SU-DHL-6 (cell line): Measurements from ENCODE around the gene PTGER4.

ENCODE experiments used
- H2AFZ ChIP-seq: fragments of 200-600 bp; sonication (generic); 2 replicates; pipeline ENCODE4 v1.6.1; 2014; ENCODE audit warnings: low read depth, mild to moderate bottlenecking, moderate library complexity, mixed read lengths, antibody characterized with exemption, low read length; ENCODE audit not compliant: severe bottlenecking
- H3F3A ChIP-seq: fragments of 200-600 bp; shearing (Covaris generic); 2 replicates; pipeline ENCODE4 v1.6.0; 2016; ENCODE audit warnings: antibody characterized with exemption, mild to moderate bottlenecking; ENCODE audit not compliant: insufficient read depth
- H3K27ac ChIP-seq: fragments of 200-600 bp; sonication (generic); 2 replicates; pipeline ENCODE4 v1.5.1; 2016; ENCODE audit warnings: low read depth, mild to moderate bottlenecking, low read length, moderate library complexity, mixed read lengths
- H3K27me3 ChIP-seq: fragments of 200-600 bp; sonication (generic), shearing (Covaris generic); 2 replicates; pipeline ENCODE4 v1.6.0; 2014; ENCODE audit warnings: mild to moderate bottlenecking, low read length
- H3K36me3 ChIP-seq: fragments of 200-600 bp; sonication (generic); 2 replicates; pipeline ENCODE4 v1.6.1; 2014; ENCODE audit warnings: mild to moderate bottlenecking, low read length, mixed read lengths
- H3K4me2 ChIP-seq: fragments of 300-600, 200-600 bp; shearing (Covaris generic), sonication (generic); 2 replicates; pipeline ENCODE4 v1.6.0; 2014; ENCODE audit warnings: low read length, low read depth, mild to moderate bottlenecking; ENCODE audit not compliant: poor library complexity, severe bottlenecking
- H3K4me3 ChIP-seq: fragments of 200-600 bp; sonication (generic); 2 replicates; pipeline ENCODE4 v1.5.1; 2014; ENCODE audit warnings: antibody characterized with exemption, low read length, mild to moderate bottlenecking, mixed read lengths; ENCODE audit not compliant: insufficient read depth, poor library complexity, severe bottlenecking
- H3K79me2 ChIP-seq: fragments of 200-600 bp; sonication (generic); 2 replicates; pipeline ENCODE4 v1.6.1; 2014; ENCODE audit warnings: mild to moderate bottlenecking, low read length, moderate library complexity; ENCODE audit not compliant: insufficient read depth
- H3K9ac ChIP-seq: fragments of 200-600 bp; sonication (generic); 2 replicates; pipeline ENCODE4 v1.7.0; 2014; ENCODE audit warnings: mild to moderate bottlenecking, low read length
- H3K9me2 ChIP-seq: fragments of 200-600 bp; sonication (generic); replicated peaks from 2 replicates; pipeline ENCODE4 v1.6.1; 2014; ENCODE audit warnings: low read length; ENCODE audit not compliant: insufficient read depth
- H3K9me3 ChIP-seq: fragments of 200-600 bp; sonication (generic); 2 replicates; pipeline ENCODE4 v1.6.1; 2014; ENCODE audit warnings: low read length, mixed read lengths; ENCODE audit not compliant: insufficient read depth
- H4K20me1 ChIP-seq: fragments of 200-600 bp; sonication (generic); 2 replicates; pipeline ENCODE4 v1.6.1; 2014; ENCODE audit warnings: low read depth, mild to moderate bottlenecking, antibody characterized with exemption, low read length, moderate library complexity, mixed read lengths
- EZH2phosphoT487 ChIP-seq: fragments of 200-600 bp; sonication (generic), shearing (Covaris generic); conservative IDR thresholded peaks from 2 replicates; pipeline ENCODE4 v1.6.1; 2018; ENCODE audit warnings: mild to moderate bottlenecking, antibody characterized with exemption, low read length, moderate library complexity, mixed read lengths
- TF ChIP-seq, protein P1 (sequence below): fragments of 200-600 bp; sonication (generic); IDR thresholded peaks from one replicate; pipeline ENCODE4 v1.5.1; 2017; ENCODE audit warnings: antibody characterized with exemption, mild to moderate bottlenecking, low read length, moderate library complexity; ENCODE audit not compliant: insufficient read depth, poor library complexity, severe bottlenecking

The PTGER4 gene

DNA sequence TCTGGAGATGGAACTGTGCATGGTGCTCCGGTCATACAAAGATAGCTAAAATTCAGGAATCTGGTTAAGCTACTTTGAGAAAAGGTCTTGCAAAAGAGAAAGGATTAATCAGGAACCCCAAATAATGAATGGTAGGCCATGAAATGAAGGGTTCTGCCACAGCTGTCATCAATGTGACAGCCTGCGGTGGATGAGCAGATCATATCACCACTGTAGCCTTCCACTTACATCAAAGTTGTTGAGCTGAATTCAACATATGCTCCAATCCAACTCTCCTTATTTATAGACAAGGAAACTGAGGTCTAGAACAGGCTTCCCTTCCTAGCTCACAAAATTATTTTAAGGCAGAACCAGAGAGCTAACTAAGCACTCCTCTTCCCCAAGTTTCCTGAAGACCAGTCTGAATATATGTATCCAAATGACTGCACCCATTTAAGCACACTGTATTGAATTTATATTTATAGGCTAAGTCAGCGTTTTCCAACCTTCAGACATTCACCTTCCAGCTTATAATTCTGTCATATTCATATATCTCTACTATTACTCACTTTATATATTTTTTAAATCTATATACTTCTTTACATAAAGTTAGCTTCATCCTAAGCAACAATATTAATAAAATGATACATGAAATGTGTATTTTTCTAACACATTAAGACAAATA lies 13.9 kb upstream of the PTGER4 start:
- Histone ChIP-seq H3K9me2 (no peaks in the 10 kb centered on the region), H3K36me3 (no peaks in the 10 kb centered on the region), H2AFZ (no peak overlapping the region), H4K20me1 (no peaks in the 10 kb centered on the region), H3K9me3 (no peaks in the 10 kb centered on the region), H3K4me2 (no peak overlapping the region), H3F3A (no peaks in the 10 kb centered on the region), H3K27ac (no peak overlapping the region), H3K27me3 (no peaks in the 10 kb centered on the region), H3K9ac (no peak overlapping the region), H3K79me2 (no peaks in the 10 kb centered on the region), H3K4me3 (no peak overlapping the region)
- TF ChIP-seq, protein P1, sequence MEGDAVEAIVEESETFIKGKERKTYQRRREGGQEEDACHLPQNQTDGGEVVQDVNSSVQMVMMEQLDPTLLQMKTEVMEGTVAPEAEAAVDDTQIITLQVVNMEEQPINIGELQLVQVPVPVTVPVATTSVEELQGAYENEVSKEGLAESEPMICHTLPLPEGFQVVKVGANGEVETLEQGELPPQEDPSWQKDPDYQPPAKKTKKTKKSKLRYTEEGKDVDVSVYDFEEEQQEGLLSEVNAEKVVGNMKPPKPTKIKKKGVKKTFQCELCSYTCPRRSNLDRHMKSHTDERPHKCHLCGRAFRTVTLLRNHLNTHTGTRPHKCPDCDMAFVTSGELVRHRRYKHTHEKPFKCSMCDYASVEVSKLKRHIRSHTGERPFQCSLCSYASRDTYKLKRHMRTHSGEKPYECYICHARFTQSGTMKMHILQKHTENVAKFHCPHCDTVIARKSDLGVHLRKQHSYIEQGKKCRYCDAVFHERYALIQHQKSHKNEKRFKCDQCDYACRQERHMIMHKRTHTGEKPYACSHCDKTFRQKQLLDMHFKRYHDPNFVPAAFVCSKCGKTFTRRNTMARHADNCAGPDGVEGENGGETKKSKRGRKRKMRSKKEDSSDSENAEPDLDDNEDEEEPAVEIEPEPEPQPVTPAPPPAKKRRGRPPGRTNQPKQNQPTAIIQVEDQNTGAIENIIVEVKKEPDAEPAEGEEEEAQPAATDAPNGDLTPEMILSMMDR, result no peak
- no peak for TF ChIP-seq EZH2phosphoT487

DNA sequence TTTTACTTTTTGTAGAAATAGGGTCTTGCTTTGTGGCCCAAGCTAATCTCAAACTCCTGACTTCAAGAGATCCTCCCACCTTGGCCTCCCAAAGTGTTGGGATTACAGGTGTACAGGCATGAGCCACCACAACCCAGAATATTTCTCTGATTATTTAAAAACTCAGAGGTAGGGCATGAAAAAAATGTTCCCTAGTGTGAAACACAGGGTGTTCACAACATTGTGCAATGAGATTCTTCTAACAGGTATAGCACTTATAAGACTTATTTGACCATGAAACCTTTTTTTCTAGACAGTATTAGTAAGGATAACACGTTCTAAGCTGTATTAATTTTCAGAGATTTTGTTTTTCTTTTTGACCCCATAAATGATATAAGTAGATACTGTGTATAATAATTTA lies 13.1 kb upstream of the PTGER4 start:
- TF ChIP-seq EZH2phosphoT487, result no peak
- TF ChIP-seq, protein P1, result no peak
- Histone ChIP-seq H3K9ac (no peak overlapping the region), H3K27ac (no peak overlapping the region), H3F3A (no peaks in the 10 kb centered on the region), H4K20me1 (no peaks in the 10 kb centered on the region), H3K36me3 (no peaks in the 10 kb centered on the region), H3K79me2 (no peaks in the 10 kb centered on the region), H3K9me2 (no peaks in the 10 kb centered on the region), H3K4me3 (no peak overlapping the region), H3K4me2 (no peak overlapping the region), H3K27me3 (no peaks in the 10 kb centered on the region), H3K9me3 (no peaks in the 10 kb centered on the region), H2AFZ (no peak overlapping the region)

DNA sequence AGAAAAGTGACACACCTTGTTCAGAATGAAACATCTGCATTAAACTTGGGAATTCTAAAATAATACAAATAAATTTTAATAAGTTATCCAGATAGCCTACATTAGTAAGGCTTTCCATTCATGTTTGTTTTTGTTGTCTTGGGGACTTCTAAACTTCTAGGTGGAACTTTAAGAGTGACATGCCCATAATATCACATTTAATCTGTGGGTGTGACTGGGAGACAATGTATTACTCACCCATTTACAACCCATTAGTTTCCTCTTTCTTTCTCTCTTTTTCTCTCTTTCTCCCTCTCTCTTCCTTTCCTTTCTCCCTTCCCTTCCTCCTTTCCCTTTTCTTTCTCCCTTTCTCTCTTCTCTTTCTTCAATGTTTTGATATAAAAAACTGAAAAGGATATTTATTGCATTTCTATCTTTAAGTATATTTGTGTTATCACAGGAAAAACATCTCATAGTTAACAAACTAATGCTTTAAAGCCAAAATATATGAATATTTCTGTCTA lies 12.5 kb upstream of the PTGER4 start:
- Histone ChIP-seq H3K9me2 (no peaks in the 10 kb centered on the region), H3K79me2 (no peaks in the 10 kb centered on the region), H3K36me3 (no peaks in the 10 kb centered on the region), H3F3A (no peaks in the 10 kb centered on the region), H3K4me2 (no peak overlapping the region), H4K20me1 (no peaks in the 10 kb centered on the region), H3K27ac (no peak overlapping the region), H3K9me3 (no peaks in the 10 kb centered on the region), H3K9ac (no peak overlapping the region), H3K4me3 (no peak overlapping the region), H3K27me3 (no peaks in the 10 kb centered on the region), H2AFZ (no peak overlapping the region)
- no peak for TF ChIP-seq EZH2phosphoT487
- TF ChIP-seq, protein P1, result no peak
